ENCODE results near the gene PRKCE.

PRKCE gene

GRCh38 chr2:45729753-45730512, 78.5 kb downstream of the PRKCE start:
- peak; percentile 6 to 62 for DNase-seq

DNA sequence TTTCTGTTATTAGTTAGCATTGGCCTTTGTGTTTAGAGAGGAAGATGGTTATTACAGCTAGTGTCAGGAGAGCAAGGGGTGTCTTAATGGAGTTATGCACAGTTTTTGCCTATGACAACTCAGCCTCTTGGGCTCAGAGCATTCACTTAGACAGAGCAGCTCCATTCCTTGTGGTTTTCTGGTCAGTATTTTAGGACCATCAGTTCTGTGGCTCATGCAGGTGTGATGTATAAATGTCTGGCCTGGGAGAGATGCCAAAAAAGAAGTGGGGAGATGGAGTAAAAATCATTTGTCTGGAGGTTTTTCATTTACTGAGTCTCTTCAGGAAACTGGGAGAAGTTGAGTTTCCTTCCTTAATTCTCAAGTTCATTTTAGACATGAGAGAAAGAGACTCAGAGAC, 79.7 kb downstream of the PRKCE start:
- no peak for DNase-seq

DNA sequence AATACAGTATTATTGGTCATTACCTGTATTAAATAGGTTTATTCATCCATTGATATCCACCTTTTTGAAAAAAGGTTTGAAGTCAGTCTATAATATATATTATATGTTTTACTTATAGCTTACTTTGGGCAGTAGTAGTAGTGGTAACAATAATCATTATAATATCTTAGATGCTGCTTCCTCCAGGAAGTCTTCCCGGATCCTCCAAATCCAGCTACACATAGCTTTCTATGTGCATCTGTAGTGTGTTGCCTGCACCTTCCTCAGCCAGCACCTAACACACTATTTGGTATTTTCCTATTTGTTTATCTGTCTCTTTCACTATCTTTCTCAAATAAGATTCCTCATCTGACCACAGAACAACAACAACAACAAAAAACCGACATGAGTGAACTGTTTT, 81.0 kb downstream of the PRKCE start:
- DNase-seq: no peak

GRCh38 chr2:45732946-45733345, 81.5 kb downstream of the PRKCE start:
- DNase-seq: no peak

DNA sequence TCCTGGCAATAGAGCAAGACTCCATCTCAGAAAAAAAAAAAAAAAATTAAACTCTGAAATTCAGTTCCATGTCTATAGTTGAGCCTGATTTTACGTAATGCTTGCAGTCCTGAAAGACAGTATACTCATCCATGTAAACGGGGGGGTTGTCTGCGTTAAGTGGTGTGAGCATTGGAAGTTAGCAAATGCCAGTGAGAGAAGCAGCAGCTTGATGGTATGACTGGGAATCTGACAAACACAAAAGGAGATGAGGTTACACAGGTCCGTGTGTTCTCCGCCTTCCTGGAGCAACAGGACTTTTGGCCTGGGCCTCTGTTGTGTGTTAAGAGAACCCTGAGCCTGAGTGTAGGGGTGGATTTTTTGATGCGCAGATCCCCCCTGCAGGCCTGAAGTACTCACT, 82.9 kb downstream of the PRKCE start:
- DNase-seq: no peak

- DNase-seq: no peak
These were observed 83.5 kb downstream of the PRKCE start for GRCh38 chr2:45734952-45735351.

DNA sequence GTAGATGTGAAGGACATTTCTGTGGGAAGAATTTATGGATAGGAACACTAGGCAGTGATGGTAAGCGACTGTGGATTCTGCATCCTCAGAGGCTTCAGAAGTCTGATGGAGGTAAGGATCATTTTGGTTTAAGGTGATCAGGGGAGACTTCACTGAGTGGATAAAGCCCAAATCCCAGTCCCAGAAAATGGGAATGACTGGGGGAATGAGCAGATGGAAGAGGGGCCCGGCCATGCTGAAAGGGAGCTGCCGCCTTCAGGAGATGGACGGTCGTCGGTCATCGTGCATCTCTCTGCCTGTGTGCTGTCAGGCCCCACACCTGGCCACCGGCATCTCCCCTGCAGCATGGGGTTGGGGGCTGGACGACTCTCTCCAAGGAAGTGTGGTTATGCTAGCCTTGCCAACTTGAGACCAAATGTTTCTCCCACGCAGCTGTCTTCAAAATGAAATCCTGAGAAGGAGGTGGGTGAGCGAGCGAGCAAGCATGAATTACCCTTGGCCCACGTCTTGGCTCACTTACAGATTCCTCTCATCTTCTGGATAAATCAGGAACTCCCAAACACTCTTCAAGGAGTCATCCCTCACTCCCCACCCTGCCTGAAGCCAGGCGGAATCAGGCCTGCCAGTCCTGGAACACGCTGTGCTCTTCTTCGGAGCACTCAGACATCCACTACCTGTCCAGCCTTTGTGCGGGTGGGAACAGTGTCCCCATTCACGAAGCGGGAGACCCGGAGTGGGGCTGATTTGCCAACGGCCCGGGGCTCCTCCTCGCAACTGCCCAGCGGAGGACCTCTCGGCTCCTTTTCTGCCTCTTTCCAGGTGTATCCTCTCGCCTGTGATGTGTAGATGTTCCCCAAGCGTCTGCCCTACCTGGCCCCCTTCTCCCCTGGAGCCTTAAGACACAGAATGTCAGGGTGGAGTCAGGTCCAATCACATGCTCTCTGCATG, 85.6 kb downstream of the PRKCE start:
- no peak for DNase-seq

GRCh38 chr2:45739796-45740485, 88.5 kb downstream of the PRKCE start:
- DNase-seq: no peak

DNA sequence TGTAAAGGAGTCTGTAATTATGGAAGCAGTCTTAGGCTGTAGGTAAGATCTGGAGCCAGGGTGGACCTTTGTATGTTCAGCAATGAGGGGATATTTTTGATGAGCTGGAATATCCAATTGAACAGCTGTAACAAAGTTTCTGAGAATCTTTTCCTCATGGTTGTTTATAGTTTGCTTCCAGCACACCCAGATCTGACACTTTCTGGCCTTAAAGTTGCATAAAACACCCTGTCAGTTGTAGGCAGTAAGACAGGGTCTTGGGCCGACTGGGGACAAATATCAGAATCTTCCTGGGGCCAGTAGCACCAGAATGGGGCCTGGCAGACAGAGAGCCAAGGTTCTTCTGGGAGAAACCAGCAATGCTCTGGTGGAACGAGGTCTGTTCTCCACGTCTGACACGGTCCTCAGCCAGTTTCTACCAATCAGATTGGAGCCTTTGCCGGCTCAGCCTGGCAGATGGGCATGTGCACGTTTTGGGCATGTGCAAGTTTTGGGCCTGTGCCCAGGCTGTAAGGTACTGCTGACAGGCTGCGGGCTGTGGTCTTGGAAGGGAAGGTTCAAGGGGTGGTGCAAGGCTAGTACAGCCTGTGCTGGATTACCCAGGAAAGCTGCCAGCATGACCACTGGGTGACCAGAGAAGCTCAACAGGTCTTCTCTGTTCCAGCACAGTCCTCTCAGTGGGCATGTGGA, 89.8 kb downstream of the PRKCE start:
- DNase-seq: no peak

GRCh38 chr2:45743531-45744396, 92.3 kb downstream of the PRKCE start:
- DNase-seq: no peak

- DNase-seq: no peak
These were observed 93.8 kb downstream of the PRKCE start for GRCh38 chr2:45745231-45745630.

- DNase-seq: no peak
These were observed 95.4 kb downstream of the PRKCE start for GRCh38 chr2:45746888-45747287.

DNA sequence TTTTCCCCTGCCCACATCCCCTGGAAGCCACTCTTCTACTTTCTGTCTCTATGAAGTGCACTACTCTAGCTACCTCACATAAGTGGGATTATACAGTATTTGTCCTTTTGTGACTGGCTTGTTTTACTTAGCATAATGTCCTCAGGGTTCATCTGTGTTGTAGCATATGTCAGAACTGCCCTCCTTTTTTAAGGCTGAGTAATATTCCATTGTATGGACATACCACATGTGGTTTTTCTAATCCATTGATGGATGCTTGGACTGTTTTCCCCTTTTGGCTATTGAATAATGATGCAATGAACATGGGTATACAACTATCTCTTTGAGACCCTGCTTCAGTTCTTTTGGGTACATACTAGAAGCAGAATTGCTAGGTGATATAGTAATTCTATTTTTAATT, 95.9 kb downstream of the PRKCE start:
- no peak for DNase-seq

GRCh38 chr2:45748239-45748638, 96.8 kb downstream of the PRKCE start:
- DNase-seq: no peak

GRCh38 chr2:45750001-45750400, 98.5 kb downstream of the PRKCE start:
- DNase-seq: no peak

GRCh38 chr2:45750484-45750883, 99.0 kb downstream of the PRKCE start:
- DNase-seq: no peak

DNA sequence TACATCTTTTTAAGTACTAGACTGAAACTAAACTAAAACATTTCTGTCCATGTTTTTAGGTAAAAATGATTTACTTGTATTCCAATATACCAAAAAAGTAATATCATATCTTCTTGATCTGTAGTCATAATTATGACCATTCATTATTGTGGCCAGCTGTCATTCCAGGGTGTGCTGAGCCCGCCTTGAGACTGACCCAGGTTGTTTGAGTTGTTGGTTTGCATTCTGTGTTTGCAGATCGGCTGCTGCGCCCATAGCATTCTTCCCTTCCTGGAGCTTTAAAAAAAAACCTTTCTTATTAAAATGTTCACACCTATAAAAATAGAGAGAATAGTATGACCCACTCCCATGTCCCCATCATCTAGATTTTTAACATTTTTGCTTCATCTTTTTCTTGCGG, 101.9 kb downstream of the PRKCE start:
- DNase-seq: no peak

GRCh38 chr2:45754131-45755010, 102.9 kb downstream of the PRKCE start:
- DNase-seq: no peak

- DNase-seq: no peak
These were observed 104.3 kb downstream of the PRKCE start for GRCh38 chr2:45755585-45756335.

- no peak for DNase-seq
These were observed 106.5 kb downstream of the PRKCE start for GRCh38 chr2:45758018-45758417.
